Central memory CD8-positive, alpha-beta T cell (primary cell): ENCODE measurements around the gene PDRG1.
"Not testable (repeated sequence)": the region's sequence is repeated elsewhere in the genome, so short reads cannot be mapped to it uniquely, and the experiment has no call there.

ENCODE experiments used
- ATAC-seq: fragments of 150-1000 bp; cut with Tn5 transposase; replicated peaks from 2 replicates; pipeline ENCODE4 v1.10.0; 2022; ENCODE audit warnings: mild to moderate bottlenecking, moderate FRiP score, moderate number of reproducible peaks; ENCODE audit not compliant: poor library complexity, severe bottlenecking; ENCODE audit errors: extremely low read depth
- DNase-seq, 2 donors: peaks; one replicate each; pipeline ENCODE4 v3.0.0; 2021; ENCODE audit warnings: low spot score in 2 of 2
- H3K27ac Mint-ChIP-seq: one replicate; pipeline ENCODE4 v1.8.0; 2022; ENCODE audit warnings: low read depth, mild to moderate bottlenecking, moderate library complexity, mixed read lengths
- H3K27me3 Mint-ChIP-seq: one replicate; pipeline ENCODE4 v1.8.0; 2022; ENCODE audit warnings: mixed read lengths
- H3K36me3 Mint-ChIP-seq: one replicate; pipeline ENCODE4 v1.8.0; 2022; ENCODE audit warnings: mild to moderate bottlenecking, moderate library complexity, mixed read lengths; ENCODE audit not compliant: insufficient read depth
- H3K4me1 Mint-ChIP-seq: one replicate; pipeline ENCODE4 v1.8.0; 2022; ENCODE audit warnings: mixed read lengths
- H3K4me3 Mint-ChIP-seq: one replicate; pipeline ENCODE4 v1.8.0; 2022; ENCODE audit warnings: mild to moderate bottlenecking, moderate library complexity, mixed read lengths
- H3K9me3 Mint-ChIP-seq: one replicate; pipeline ENCODE4 v1.8.0; 2022; ENCODE audit warnings: mixed read lengths

PDRG1 gene

DNA sequence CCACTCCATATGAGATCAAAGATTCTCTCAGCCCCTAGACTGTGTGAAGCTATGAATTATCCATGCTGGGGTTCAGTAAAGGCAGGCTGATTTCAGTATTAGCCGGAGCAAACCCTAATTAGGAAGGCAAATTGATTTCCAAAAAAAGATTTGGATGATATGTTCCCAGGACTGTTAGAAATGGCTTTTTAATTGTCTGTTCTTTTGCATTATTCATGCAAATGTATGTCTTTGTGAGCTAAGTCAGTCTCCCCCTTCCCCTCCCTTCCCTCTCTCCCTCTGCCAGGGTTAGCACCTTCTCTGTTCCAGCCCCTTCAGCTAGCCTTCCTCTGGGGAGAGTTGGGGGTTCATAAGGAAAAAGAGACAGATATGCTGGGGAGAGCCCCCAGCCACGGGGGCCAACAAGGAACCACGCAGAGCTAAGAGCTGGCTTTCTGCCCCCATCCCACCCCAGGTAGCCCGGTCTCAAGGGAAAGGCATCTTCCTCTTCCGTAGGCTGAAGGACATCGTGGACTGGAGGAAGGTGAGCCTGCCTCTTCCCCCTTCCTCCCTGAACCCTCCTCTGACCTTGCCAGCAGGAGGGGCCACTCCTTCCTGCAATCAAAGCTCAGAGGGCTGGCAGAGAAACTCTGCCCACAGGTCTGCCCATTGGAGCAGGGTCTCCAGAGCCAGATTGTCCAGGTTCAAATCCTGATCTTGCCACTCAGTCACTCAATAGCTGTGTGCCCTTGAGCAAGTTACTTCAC, 32.3 kb downstream of the PDRG1 start:
- DNase-seq = no peak
- no peaks in the 10 kb centered on the region for H3K4me1 Mint-ChIP-seq
- no peak overlapping the region for H3K27ac Mint-ChIP-seq
- peaks cover 75% of the 10 kb centered on the region for H3K27me3 Mint-ChIP-seq
- H3K9me3 Mint-ChIP-seq = no peaks in the 10 kb centered on the region
- no peaks in the 10 kb centered on the region for H3K36me3 Mint-ChIP-seq
- no peak overlapping the region for H3K4me3 Mint-ChIP-seq
- ATAC-seq = no peak

DNA sequence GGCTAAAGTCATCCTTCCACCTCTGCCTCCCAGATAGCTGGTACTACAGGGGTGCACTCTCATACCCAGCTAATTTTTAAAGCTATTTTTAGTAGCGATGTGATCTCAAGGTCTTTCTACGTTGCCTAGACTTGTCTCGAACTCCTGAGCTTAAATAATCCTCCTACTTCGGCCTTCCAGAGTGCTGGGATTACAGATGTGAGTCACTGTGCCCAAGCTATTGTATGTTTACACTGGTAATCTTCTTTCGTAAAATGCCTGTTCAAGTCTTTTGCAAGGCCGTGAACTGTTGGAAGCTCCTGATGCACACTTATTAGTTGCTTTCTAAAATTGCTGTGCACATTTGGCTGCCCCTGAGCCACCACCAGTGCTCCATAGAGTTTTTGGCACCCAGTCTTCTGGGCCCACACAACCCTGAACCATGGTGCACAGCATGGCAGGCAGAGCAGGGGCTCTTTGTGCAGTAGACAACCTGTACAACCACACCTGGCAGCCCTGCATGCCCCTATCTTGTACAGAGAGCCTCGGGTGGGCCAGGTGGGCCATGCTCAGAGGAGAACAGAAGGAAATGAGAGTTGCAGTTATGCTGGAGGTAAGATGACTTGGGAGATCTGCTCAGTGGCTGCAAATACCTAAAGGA, 33.3 kb downstream of the PDRG1 start:
- Mint-ChIP-seq H3K27me3 (peaks cover 65% of the 10 kb centered on the region), H3K27ac (no peak overlapping the region), H3K36me3 (no peaks in the 10 kb centered on the region), H3K4me1 (no peaks in the 10 kb centered on the region), H3K9me3 (no peaks in the 10 kb centered on the region), H3K4me3 (no peak overlapping the region)
- ATAC-seq (no peak), DNase-seq (no peak)

DNA sequence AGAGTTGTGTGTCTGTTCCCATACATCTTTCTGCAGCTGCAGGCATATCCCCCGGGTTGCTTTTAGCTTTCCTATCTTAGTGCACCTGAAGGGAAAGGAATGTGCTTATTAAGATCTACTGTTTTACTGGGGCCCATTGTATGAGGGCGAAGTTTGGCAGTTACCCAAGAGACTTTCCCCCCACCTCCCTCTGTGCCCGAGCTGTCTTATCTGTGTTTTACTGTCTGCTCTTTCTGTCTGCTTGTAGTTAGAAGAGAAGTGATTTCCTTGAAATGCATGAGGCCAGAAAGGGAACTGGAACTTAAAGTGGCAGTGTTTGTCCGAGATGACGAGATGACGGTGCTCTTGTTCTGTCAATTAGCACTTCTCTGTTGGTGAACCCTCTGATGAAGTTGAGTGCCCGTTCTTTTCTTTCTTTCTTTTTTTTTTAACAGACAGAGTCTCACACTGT, 33.9 kb downstream of the PDRG1 start:
- ATAC-seq, H3K4me3 Mint-ChIP-seq: not testable (repeated sequence)

DNA sequence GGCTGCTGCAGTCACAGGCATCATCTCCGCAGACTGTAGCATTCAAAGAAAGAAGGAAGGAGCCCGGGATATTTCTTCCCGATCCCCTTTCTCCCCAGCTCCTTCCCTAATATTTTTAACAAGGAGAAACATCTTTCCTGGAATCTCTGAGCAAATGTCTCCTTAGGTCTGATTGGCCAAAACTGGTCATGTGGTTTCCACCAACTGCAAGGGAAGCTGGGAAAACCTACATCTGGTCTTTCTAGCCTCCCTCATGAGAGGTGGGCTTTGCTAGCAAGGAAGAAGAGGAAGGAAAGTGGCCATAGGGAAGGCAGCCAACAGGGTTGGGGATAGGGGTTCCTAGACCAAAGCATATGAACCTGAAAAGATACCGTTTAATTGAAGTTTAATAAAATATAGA, 35.1 kb downstream of the PDRG1 start:
- Mint-ChIP-seq H3K27ac (no peak overlapping the region), H3K27me3 (peaks cover 48% of the 10 kb centered on the region), H3K9me3 (no peaks in the 10 kb centered on the region), H3K4me3 (no peak overlapping the region), H3K36me3 (no peaks in the 10 kb centered on the region), H3K4me1 (no peaks in the 10 kb centered on the region)
- DNase-seq (no peak), ATAC-seq (no peak)

More for the DNA sequence above, 33.9 kb downstream of the PDRG1 start:
- H3K4me1 Mint-ChIP-seq, H3K36me3 Mint-ChIP-seq, H3K27ac Mint-ChIP-seq, DNase-seq, H3K9me3 Mint-ChIP-seq: not testable (repeated sequence)
- peaks cover 59% of the 10 kb centered on the region for H3K27me3 Mint-ChIP-seq

DNA sequence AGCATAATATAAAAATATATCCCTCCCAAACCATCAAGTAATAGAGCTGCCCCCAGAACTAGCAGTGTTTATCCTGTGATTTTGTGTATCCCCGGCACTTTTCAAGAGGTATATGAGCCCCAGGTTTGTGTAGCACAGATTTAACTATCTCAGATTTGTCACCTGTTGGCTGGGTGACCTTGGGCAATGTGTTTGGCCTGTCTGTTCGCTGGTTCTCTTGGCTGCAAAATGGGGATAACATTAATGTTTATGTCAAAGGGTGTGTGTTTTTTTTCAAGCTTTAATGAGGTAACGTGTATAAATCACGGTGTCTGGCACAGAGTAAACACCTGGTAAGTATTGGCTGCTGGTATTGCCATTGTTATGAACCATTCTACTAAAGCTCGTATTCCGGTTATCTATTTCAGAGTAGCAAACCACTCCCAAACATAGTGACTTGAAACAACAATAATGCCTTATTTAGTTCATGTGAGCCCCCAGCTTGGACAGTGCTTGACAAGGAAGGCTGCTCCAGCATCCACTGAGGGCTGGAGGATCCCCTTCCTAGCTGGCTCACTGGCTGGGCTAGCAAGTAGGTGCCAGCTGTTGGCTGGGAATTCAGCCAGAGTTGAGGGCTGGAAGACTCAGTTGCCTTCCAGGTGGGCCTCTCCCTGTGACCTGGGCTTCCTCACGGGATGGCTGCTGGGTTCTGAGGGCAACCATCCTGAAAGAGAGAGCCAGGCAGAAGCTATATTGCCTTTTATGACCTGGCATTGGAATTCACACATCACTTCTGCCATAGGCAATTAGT, 36.2 kb downstream of the PDRG1 start:
- H3K36me3 Mint-ChIP-seq = no peaks in the 10 kb centered on the region
- no peak overlapping the region for H3K27ac Mint-ChIP-seq
- H3K27me3 Mint-ChIP-seq = peaks cover 42% of the 10 kb centered on the region
- H3K4me3 Mint-ChIP-seq = no peak overlapping the region
- DNase-seq (no peak), ATAC-seq (no peak)
- no peaks in the 10 kb centered on the region for H3K9me3 Mint-ChIP-seq
- H3K4me1 Mint-ChIP-seq = no peaks in the 10 kb centered on the region

DNA sequence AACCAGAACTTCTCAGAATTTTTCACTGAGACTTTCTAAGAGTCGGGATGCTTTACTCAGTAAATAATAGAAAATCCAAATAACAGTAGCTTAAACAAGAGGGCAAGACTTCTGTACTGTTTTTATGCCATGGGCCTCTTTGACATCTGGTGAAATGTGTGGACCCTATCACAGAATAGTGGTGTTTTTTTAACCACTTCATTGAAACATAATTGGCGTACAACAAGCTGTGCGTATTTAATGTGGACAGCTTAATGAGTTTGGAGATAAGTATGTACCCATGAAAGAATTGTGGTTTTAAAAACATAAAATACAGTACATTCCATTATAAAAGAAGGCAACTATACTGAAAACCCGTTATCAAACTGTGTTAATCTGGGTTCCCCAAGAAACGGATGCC, 37.7 kb downstream of the PDRG1 start:
- H3K4me1 Mint-ChIP-seq = no peaks in the 10 kb centered on the region
- no peak overlapping the region for H3K4me3 Mint-ChIP-seq
- H3K36me3 Mint-ChIP-seq = no peaks in the 10 kb centered on the region
- ATAC-seq (no peak), DNase-seq (no peak)
- H3K27me3 Mint-ChIP-seq = peaks cover 29% of the 10 kb centered on the region
- no peak overlapping the region for H3K27ac Mint-ChIP-seq
- no peaks in the 10 kb centered on the region for H3K9me3 Mint-ChIP-seq

DNA sequence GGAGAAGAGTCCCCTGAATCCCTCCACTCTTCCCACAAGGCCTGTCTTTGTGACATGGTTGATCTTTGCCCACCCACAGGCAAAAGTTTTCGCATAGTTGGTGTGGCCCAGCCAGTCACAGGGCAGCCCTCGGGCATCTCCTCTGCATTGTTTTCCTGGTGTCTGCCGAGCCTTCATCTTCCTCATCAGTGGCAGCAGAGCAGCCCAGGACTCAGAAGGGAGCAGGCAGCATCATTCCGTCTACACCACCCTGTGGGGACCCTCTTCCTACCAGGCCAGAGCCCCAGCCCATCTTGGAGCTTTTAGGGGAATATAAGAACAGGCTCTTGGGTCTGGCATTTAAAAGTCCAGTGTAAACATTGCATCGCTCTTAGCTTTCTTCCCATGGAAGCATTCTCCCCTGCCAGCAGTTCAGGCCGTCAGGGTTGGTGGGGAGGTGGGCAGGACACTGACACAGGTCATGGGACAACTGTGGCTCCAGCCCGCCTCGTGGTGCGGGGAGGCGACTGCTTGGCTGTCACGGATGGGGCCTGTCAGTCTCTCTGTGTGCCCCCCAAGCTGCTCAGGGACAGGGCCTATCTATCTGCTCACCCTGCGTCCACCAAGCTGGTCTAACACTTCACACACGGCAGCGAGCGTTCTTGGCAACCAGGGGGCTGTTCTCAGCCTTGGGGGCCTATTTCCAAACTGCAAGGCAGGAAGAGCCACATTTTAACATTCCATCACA, 38.3 kb downstream of the PDRG1 start:
- Mint-ChIP-seq H3K4me3 (no peak overlapping the region), H3K4me1 (no peaks in the 10 kb centered on the region)

DNA sequence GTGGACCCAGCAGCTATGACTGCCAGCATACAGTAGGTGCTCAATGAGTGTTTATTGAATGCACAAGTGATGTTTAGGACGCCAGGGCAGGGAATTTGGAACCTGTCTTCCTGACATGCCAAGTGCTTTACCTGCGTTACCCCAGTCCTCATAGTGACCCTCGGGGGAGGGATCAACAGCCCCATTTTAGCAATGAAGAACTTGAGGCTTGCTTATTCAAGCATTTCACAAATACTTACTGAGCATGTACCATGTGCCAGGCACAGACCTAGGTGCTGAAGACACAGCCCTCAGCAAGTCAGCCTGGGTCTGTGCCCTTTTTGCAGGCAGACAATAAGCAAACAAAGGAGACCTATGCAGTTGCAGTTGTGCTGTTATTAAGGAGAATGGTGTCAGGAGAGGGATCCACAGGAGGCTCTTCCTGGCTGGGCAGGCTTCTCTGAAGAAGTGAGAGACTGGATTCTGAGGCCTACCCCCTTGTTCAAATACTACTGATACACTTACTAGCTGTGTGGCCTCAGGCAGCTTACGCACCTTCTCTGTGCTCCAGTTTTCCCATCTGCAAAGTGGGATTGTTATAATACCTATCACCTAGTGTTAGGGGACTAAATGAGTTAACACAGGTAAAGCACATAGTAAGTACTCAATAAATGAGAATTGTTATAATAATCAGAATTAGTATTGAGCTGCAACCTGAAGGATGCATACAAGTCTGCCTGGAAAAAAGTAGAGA, 41.6 kb downstream of the PDRG1 start:
- Mint-ChIP-seq H3K27me3 (no peaks in the 10 kb centered on the region), H3K36me3 (no peaks in the 10 kb centered on the region), H3K4me1 (no peaks in the 10 kb centered on the region), H3K27ac (no peak overlapping the region), H3K9me3 (no peaks in the 10 kb centered on the region), H3K4me3 (no peak overlapping the region)
- ATAC-seq (no peak), DNase-seq (no peak)

More for the DNA sequence above, 38.3 kb downstream of the PDRG1 start:
- Mint-ChIP-seq H3K36me3 (no peaks in the 10 kb centered on the region), H3K9me3 (no peaks in the 10 kb centered on the region), H3K27ac (no peak overlapping the region), H3K27me3 (peaks cover 23% of the 10 kb centered on the region)
- DNase-seq (no peak), ATAC-seq (no peak)

DNA sequence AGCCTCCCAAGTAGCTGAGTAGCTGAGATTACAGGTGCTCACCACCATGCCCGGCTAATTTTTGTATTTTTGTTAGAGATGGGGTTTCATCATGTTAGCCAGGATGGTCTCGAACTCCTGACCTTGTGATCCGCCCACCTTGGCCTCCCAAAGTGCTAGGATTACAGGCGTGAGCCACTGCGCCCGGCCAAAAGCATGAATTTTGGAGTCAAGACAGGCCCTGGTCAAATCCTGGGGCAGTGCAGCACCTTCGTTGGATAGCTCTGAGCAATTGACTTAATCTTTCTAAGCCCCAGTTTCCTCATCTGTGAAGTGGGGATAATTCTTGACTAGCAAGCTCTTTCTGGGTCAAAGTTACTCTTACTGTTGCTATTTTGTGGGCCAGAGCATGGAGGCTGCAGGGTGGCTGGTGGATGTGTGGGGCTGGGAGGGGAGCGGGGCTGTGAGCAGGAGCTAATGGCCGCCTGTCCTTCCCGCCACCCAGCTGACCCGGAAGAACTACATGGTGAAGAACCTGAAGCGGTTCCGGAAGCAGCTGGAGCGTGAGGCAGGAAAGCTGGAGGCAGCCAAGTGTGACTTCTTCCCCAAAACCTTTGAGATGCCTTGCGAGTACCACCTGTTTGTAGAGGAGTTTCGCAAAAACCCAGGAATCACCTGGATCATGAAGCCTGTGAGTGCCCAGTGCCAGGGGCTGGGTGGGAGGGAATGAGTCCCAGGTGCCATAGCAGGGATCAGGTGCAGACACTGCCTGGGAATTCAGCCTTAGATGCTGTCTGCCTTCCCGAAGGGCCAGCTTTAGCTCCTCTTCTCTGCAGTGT, 42.4 kb downstream of the PDRG1 start:
- Mint-ChIP-seq H3K27ac (no peak overlapping the region), H3K27me3 (no peaks in the 10 kb centered on the region), H3K4me3 (no peak overlapping the region), H3K36me3 (no peaks in the 10 kb centered on the region), H3K4me1 (no peaks in the 10 kb centered on the region), H3K9me3 (no peaks in the 10 kb centered on the region)
- ATAC-seq (no peak), DNase-seq (no peak)

DNA sequence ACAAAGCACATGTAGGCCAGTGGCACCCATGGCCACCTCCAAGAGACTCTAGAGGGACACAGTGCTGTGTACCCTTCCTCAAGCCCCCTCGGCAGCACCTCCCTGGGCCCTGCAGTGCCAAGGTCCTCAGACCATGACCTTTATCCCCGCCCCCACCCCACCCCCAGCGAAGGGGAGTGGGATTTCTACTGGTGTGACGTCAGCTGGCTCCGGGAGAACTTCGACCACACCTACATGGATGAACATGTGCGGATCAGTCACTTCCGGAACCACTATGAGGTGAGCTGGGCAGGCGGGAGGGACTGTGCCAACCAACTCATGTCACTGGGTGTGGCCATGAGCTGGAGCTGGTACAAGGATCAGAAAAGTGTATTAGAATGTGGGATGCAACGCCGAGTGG, 43.4 kb downstream of the PDRG1 start:
- H3K4me1 Mint-ChIP-seq = no peaks in the 10 kb centered on the region
- no peaks in the 10 kb centered on the region for H3K27me3 Mint-ChIP-seq
- H3K36me3 Mint-ChIP-seq = no peaks in the 10 kb centered on the region
- DNase-seq (no peak), ATAC-seq (no peak)
- H3K27ac Mint-ChIP-seq = no peak overlapping the region
- no peak overlapping the region for H3K4me3 Mint-ChIP-seq
- no peaks in the 10 kb centered on the region for H3K9me3 Mint-ChIP-seq

DNA sequence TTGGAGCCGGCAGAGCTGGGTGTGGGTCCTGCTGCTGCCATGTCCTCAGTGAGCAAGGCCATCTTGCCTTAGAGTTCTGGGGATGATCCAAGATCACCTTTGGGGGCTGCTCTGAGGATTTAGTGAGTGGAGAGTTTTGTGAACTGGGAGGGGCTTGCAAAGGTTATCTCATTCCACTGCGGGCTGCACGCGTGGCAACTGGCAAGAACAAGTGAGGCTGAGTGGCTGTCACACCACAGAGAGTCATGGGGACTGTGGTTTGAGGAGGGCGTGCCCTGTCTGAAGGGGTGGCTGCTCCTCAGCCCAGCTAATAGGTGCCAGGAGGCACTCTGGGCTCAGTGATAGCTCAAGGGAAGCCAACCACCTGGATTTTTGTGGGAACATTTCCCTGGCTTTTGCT, 43.8 kb downstream of the PDRG1 start:
- no peaks in the 10 kb centered on the region for H3K36me3 Mint-ChIP-seq
- H3K4me3 Mint-ChIP-seq = no peak overlapping the region
- ATAC-seq (no peak), DNase-seq (no peak)
- H3K4me1 Mint-ChIP-seq = no peaks in the 10 kb centered on the region
- H3K27ac Mint-ChIP-seq = no peak overlapping the region
- no peaks in the 10 kb centered on the region for H3K27me3 Mint-ChIP-seq
- no peaks in the 10 kb centered on the region for H3K9me3 Mint-ChIP-seq
